GM12878 (cell line): ENCODE data around the gene ABT1. TPM values are rescaled to one million over a fixed set of nuclear protein-coding genes. Genes with fewer than 3 reads are reported as not detected.

Experiments
- CBFB ChIP-seq: IDR thresholded peaks from 2 replicates; pipeline ENCODE4 v1.6.1; 2016; ENCODE audit warnings: antibody characterized with exemption, low read depth
- CREM ChIP-seq: IDR thresholded peaks from 2 replicates; pipeline ENCODE4 v1.6.1; 2014; ENCODE audit warnings: antibody characterized with exemption, low read depth
- ETV6 ChIP-seq, 2 experiments: fragments of 450-650 bp in 1 of 2; IDR thresholded peaks in 1 of 2; conservative IDR thresholded peaks in 1 of 2; 2 replicates each; pipeline ENCODE4 v1.6.1; 2014; ENCODE audit warnings: antibody characterized with exemption in 1 of 2, borderline replicate concordance in 1 of 2, low read depth in 1 of 2, mild to moderate bottlenecking in 1 of 2, moderate library complexity in 1 of 2
- IKZF2 ChIP-seq, 2 experiments: fragments of 450-650 bp; IDR thresholded peaks; 2 replicates each; pipeline ENCODE4 v1.6.1; 2017; ENCODE audit warnings: mild to moderate bottlenecking in 2 of 2, moderate library complexity in 2 of 2
- IRF4 ChIP-seq: IDR thresholded peaks from 2 replicates; pipeline ENCODE4 v1.6.1; 2011; ENCODE audit warnings: low read depth, low read length
- KAT2A ChIP-seq: conservative IDR thresholded peaks from 2 replicates; pipeline ENCODE4 v1.6.1; 2011; ENCODE audit warnings: low read depth, low read length; ENCODE audit not compliant: control insufficient read depth
- NR2F1 ChIP-seq: fragments of 450-650 bp; conservative IDR thresholded peaks from 2 replicates; pipeline ENCODE4 v1.6.1; 2017; ENCODE audit warnings: mild to moderate bottlenecking
- POU2F2 ChIP-seq: IDR thresholded peaks from 3 replicates; pipeline ENCODE4 v1.6.1; 2011; ENCODE audit warnings: low read depth, mild to moderate bottlenecking, low read length, borderline replicate concordance
- TARDBP ChIP-seq: IDR thresholded peaks from 2 replicates; pipeline ENCODE4 v1.6.1; 2016; ENCODE audit warnings: borderline replicate concordance
- YY1 ChIP-seq: IDR thresholded peaks from 2 replicates; pipeline ENCODE4 v1.6.1; 2011; ENCODE audit warnings: low read depth, mild to moderate bottlenecking, low read length
- polyA plus RNA-seq, 11 experiments: library from polyadenylated mRNA; depleted of rRNA in 4 of 11; unstranded in 6 of 11; stranded (reverse) in 5 of 11; fragments of >200 nt; fragmentation: Nextera tagmentation in 4 of 11; fragmentation: Illumina TruSeq in 1 of 11; extraction: Ambion mirVana in 4 of 11; extraction: Trizol in 1 of 11; gene quantifications; 1 replicate in 1 of 11; 2 replicates in 10 of 11; pipeline versions ENCODE4 v1.2.1 to v1.2.3, GENCODE V29; 2011 to 2016; ENCODE audit warnings: inconsistent platforms in 2 of 11, missing spikeins in 2 of 11, low read depth in 1 of 11
- total RNA-seq, 4 experiments: library from RNA; depleted of rRNA in 3 of 4; stranded (reverse); fragments of >200 nt in 3 of 4; fragmentation: Illumina TruSeq in 1 of 4; extraction: Trizol in 1 of 4; gene quantifications; 2 replicates each; pipeline versions ENCODE4 v1.2.1 to v1.2.3, GENCODE V29; 2013 to 2021
- TF ChIP-seq, protein P1 (sequence below): fragments of 450-650 bp; IDR thresholded peaks from 2 replicates; pipeline ENCODE4 v1.6.1; 2016; ENCODE audit warnings: mild to moderate bottlenecking
- TF ChIP-seq, protein P2 (sequence below): fragments of 150-350 bp; IDR thresholded peaks from 2 replicates; pipeline ENCODE4 v1.6.1; 2016; ENCODE audit warnings: low read depth, low read length
- TF ChIP-seq, protein P3 (sequence below): fragments of 450-650 bp; IDR thresholded peaks from 2 replicates; pipeline ENCODE4 v1.6.1; 2017; ENCODE audit warnings: low read depth, mild to moderate bottlenecking, moderate library complexity
- TF ChIP-seq, protein P4 (sequence below): fragments of 450-650 bp; IDR thresholded peaks from 2 replicates; pipeline ENCODE4 v1.6.1; 2017; ENCODE audit warnings: mild to moderate bottlenecking, moderate library complexity
- TF ChIP-seq, protein P5 (sequence below): IDR thresholded peaks from 2 replicates; pipeline ENCODE4 v1.6.1; 2012; ENCODE audit warnings: low read depth, low read length, improper control_type of control experiment

Gene ABT1
- total and polyA plus RNA-seq, 10 of the 15 experiments (the other 5 are each of a cell fraction or from before 2014, with no cell fraction given), result 8.4 to 43.5 (median 28.2) TPM

GRCh38 chr6:26550250-26550993 is 46.3 kb upstream of the ABT1 start (continued):
- TF ChIP-seq, protein P1, sequence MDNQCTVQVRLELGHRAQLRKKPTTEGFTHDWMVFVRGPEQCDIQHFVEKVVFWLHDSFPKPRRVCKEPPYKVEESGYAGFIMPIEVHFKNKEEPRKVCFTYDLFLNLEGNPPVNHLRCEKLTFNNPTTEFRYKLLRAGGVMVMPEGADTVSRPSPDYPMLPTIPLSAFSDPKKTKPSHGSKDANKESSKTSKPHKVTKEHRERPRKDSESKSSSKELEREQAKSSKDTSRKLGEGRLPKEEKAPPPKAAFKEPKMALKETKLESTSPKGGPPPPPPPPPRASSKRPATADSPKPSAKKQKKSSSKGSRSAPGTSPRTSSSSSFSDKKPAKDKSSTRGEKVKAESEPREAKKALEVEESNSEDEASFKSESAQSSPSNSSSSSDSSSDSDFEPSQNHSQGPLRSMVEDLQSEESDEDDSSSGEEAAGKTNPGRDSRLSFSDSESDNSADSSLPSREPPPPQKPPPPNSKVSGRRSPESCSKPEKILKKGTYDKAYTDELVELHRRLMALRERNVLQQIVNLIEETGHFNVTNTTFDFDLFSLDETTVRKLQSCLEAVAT, result peak; percentile 63; the same call in 1 of the 2 replicates
- peak; percentile 76 to 79 for TF ChIP-seq IKZF2 (IDR thresholded peaks at IDR 0.05)
- 0 out of 4 replicates have a peak, but pooled peaks of 1 of the 2 experiments have one; percentile 16 for TF ChIP-seq ETV6 (conservative IDR thresholded peaks at IDR 0.05 in 1 of 2, IDR thresholded peaks at IDR 0.05 in 1 of 2; ENCODE audit: borderline replicate concordance in 1 of 2, low read depth in 1 of 2)
- no peak for TF ChIP-seq TARDBP
- TF ChIP-seq, protein P2, sequence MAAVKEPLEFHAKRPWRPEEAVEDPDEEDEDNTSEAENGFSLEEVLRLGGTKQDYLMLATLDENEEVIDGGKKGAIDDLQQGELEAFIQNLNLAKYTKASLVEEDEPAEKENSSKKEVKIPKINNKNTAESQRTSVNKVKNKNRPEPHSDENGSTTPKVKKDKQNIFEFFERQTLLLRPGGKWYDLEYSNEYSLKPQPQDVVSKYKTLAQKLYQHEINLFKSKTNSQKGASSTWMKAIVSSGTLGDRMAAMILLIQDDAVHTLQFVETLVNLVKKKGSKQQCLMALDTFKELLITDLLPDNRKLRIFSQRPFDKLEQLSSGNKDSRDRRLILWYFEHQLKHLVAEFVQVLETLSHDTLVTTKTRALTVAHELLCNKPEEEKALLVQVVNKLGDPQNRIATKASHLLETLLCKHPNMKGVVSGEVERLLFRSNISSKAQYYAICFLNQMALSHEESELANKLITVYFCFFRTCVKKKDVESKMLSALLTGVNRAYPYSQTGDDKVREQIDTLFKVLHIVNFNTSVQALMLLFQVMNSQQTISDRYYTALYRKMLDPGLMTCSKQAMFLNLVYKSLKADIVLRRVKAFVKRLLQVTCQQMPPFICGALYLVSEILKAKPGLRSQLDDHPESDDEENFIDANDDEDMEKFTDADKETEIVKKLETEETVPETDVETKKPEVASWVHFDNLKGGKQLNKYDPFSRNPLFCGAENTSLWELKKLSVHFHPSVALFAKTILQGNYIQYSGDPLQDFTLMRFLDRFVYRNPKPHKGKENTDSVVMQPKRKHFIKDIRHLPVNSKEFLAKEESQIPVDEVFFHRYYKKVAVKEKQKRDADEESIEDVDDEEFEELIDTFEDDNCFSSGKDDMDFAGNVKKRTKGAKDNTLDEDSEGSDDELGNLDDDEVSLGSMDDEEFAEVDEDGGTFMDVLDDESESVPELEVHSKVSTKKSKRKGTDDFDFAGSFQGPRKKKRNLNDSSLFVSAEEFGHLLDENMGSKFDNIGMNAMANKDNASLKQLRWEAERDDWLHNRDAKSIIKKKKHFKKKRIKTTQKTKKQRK, result no peak
- peak; percentile 60; the same call in 1 of the 2 replicates for TF ChIP-seq YY1
- no peak for TF ChIP-seq CBFB
- TF ChIP-seq, protein P3, sequence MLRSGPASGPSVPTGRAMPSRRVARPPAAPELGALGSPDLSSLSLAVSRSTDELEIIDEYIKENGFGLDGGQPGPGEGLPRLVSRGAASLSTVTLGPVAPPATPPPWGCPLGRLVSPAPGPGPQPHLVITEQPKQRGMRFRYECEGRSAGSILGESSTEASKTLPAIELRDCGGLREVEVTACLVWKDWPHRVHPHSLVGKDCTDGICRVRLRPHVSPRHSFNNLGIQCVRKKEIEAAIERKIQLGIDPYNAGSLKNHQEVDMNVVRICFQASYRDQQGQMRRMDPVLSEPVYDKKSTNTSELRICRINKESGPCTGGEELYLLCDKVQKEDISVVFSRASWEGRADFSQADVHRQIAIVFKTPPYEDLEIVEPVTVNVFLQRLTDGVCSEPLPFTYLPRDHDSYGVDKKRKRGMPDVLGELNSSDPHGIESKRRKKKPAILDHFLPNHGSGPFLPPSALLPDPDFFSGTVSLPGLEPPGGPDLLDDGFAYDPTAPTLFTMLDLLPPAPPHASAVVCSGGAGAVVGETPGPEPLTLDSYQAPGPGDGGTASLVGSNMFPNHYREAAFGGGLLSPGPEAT, result peak; percentile 72
- peak; percentile 72 for TF ChIP-seq NR2F1
- TF ChIP-seq KAT2A, result no peak
- TF ChIP-seq, protein P4, sequence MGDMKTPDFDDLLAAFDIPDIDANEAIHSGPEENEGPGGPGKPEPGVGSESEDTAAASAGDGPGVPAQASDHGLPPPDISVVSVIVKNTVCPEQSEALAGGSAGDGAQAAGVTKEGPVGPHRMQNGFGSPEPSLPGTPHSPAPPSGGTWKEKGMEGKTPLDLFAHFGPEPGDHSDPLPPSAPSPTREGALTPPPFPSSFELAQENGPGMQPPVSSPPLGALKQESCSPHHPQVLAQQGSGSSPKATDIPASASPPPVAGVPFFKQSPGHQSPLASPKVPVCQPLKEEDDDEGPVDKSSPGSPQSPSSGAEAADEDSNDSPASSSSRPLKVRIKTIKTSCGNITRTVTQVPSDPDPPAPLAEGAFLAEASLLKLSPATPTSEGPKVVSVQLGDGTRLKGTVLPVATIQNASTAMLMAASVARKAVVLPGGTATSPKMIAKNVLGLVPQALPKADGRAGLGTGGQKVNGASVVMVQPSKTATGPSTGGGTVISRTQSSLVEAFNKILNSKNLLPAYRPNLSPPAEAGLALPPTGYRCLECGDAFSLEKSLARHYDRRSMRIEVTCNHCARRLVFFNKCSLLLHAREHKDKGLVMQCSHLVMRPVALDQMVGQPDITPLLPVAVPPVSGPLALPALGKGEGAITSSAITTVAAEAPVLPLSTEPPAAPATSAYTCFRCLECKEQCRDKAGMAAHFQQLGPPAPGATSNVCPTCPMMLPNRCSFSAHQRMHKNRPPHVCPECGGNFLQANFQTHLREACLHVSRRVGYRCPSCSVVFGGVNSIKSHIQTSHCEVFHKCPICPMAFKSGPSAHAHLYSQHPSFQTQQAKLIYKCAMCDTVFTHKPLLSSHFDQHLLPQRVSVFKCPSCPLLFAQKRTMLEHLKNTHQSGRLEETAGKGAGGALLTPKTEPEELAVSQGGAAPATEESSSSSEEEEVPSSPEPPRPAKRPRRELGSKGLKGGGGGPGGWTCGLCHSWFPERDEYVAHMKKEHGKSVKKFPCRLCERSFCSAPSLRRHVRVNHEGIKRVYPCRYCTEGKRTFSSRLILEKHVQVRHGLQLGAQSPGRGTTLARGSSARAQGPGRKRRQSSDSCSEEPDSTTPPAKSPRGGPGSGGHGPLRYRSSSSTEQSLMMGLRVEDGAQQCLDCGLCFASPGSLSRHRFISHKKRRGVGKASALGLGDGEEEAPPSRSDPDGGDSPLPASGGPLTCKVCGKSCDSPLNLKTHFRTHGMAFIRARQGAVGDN, result peak; percentile 99
- 0 out of 2 replicates have a peak, but pooled peaks have one; percentile 17 for TF ChIP-seq CREM
- no peak for TF ChIP-seq IRF4
- TF ChIP-seq, protein P5, sequence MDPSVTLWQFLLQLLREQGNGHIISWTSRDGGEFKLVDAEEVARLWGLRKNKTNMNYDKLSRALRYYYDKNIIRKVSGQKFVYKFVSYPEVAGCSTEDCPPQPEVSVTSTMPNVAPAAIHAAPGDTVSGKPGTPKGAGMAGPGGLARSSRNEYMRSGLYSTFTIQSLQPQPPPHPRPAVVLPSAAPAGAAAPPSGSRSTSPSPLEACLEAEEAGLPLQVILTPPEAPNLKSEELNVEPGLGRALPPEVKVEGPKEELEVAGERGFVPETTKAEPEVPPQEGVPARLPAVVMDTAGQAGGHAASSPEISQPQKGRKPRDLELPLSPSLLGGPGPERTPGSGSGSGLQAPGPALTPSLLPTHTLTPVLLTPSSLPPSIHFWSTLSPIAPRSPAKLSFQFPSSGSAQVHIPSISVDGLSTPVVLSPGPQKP, result peak; percentile 25; the same call in 1 of the 2 replicates
- 0 out of 3 replicates have a peak, but pooled peaks have one; percentile 19 for TF ChIP-seq POU2F2
